GM21526 (cell line): Measurements from ENCODE around the gene MKLN1.
"Not testable (repeated sequence)": the region's sequence is repeated elsewhere in the genome, so short reads cannot be mapped to it uniquely, and the experiment has no call there.

ENCODE experiments used
- ATAC-seq: cut with Tn5 transposase; IDR thresholded peaks from one replicate; pipeline ENCODE4 v1.9.1; 2021; ENCODE audit warnings: moderate library complexity; ENCODE audit not compliant: unreplicated experiment, low FRiP score

MKLN1 gene

GRCh38 chr7:131511774-131512535 is 184.3 kb downstream of the MKLN1 start:
- ATAC-seq: no peak

- ATAC-seq: peak; percentile 83
Measured at GRCh38 chr7:131513245-131514061, 185.8 kb downstream of the MKLN1 start.

DNA sequence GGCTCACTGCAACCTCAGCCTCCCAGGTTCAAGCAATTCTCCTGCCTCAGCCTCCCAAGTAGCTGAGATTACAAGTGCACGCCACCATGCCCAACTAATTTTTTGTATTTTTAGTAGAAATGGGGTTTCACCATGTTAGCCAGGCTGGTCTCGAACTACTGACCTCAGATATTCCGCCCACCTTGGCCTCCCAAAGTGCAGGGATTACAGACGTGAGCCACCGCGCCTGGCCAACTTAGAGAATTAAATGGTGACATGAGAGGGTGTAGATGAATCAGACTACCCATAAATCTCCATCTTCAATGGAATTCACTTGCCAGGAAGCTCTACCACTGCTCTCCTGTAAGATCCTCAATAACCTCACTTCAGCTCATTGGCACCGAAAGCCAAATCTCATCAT is 187.8 kb downstream of the MKLN1 start:
- ATAC-seq: not testable (repeated sequence)

- no peak for ATAC-seq
Measured at GRCh38 chr7:131517218-131517923, 189.7 kb downstream of the MKLN1 start.

DNA sequence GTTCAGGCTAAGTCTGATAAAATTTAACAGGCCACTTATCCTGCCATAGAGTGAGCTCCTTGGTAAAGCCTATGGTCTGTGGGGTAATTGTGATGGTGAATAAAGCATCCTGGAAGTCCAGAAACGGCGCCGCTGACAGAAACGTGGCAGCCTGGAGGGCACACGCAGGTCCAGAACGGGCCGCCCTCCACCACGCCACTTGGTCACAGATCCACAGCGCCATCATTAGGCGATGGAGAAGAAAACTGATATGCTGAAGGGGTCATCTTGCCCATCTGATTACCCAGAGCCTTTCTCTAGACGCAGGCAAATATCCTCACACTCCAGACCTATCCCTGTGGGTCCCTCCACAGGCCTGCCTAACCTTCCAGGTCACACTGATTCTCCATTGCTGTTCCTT is 190.9 kb downstream of the MKLN1 start:
- ATAC-seq: no peak

- no peak for ATAC-seq
Measured at GRCh38 chr7:131521651-131522163, 194.0 kb downstream of the MKLN1 start.

- no peak for ATAC-seq
Measured at GRCh38 chr7:131522325-131522930, 194.8 kb downstream of the MKLN1 start.

GRCh38 chr7:131524115-131524514 is 196.4 kb downstream of the MKLN1 start:
- no peak for ATAC-seq

DNA sequence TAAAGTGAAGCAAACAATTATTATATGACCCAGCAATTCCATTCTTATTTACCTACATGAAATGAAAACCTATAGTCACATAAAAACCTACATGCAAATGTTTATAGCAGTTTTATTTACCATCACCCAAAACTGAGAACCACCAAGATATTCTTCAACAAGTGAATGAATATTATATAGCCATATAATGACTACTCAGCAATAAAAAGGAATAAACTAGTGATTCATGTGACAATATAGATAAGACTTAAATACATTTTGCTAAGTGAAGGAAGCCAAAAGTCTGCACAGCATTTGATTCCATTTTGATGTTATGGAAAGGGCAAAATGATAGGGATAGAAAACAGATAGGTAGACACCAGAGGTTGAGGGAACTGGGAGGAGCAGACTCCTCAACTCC is 197.0 kb downstream of the MKLN1 start:
- no peak for ATAC-seq

GRCh38 chr7:131525820-131526219 is 198.1 kb downstream of the MKLN1 start:
- ATAC-seq: no peak

DNA sequence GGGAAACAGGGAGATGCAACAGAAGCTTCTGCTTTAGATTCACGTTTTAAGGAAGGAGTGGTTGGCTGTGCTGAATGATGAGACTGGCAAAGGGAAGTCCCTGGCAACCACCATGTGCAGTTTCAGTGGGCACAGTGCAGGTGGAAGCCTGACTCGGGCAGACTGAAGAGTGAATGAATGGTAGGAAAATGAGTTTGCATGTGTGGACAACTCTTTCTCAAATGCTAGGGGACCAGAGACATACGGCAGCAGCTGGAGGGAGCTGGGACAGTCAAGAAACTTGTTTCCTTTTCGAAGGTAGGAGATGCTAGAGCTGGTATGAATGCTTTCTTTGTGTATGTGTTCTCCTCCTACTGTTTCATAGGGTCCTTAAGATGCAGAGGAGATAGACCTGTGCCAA is 199.8 kb downstream of the MKLN1 start:
- no peak for ATAC-seq

- no peak for ATAC-seq
Measured at GRCh38 chr7:131529179-131529578, 201.5 kb downstream of the MKLN1 start.

DNA sequence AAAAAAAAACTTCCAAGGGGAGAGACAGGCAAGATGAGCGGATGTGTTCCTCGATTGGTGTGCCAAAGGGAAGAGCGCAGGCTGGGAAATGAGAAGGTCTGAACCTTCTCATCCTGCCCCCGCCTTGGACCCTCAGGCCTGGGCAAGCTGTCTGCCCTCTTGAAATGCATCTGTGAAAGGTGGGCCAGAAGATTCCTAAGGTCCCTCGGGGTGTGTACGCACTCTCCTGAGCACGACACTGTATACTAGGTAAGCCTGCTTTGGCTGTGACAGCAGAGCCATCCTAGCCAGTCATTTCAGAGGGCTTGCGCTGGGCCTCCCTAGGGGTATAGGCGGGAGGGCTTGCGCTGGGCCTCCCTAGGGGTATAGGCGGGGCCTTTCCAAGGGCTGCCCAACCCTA is 201.9 kb downstream of the MKLN1 start:
- no peak for ATAC-seq

- no peak for ATAC-seq
Measured at GRCh38 chr7:131530137-131530536, 202.5 kb downstream of the MKLN1 start.

GRCh38 chr7:131532570-131533091 is 205.0 kb downstream of the MKLN1 start:
- no peak for ATAC-seq

GRCh38 chr7:131533151-131533559 is 205.5 kb downstream of the MKLN1 start:
- no peak for ATAC-seq

GRCh38 chr7:131533566-131534561 is 206.2 kb downstream of the MKLN1 start:
- no peak for ATAC-seq

- no peak for ATAC-seq
Measured at GRCh38 chr7:131536361-131536849, 208.7 kb downstream of the MKLN1 start.

DNA sequence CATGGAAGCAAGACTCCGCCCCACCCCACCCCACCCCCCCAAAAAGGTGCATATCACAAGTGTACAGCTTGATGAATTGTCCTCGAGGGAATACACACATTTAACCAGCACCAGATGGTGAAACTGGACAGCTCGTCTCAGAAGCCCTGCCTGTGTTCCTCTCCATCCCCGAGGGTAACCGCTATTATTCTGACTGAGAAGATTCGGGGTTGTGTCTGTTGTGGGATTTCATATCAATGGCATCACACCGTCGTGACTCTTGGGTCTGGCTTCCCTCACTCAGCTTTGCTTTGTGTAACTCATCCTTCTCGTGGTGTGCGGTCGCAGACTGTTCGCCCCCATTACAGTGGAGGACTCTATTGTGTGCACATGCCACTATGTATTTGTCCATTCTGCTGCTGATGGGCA is 209.9 kb downstream of the MKLN1 start:
- no peak for ATAC-seq
